NCI-H446 (cell line): ENCODE data around the gene C9.
"Not testable (repeated sequence)": the region's sequence is repeated elsewhere in the genome, so short reads cannot be mapped to it uniquely, and the experiment has no call there.

ENCODE experiments used
- DNase-seq, 2 experiments: peaks; one replicate each; lab custom pipeline; 2025; lab: John Stamatoyannopoulos, UW

The C9 gene

GRCh38 chr5:39364367-39364766 is at the start of gene C9:
Gene C9 (minus strand): TSS chr5:39364495. CDS start chr5:39364464, 31 bp downstream.
- no peak for DNase-seq

DNA sequence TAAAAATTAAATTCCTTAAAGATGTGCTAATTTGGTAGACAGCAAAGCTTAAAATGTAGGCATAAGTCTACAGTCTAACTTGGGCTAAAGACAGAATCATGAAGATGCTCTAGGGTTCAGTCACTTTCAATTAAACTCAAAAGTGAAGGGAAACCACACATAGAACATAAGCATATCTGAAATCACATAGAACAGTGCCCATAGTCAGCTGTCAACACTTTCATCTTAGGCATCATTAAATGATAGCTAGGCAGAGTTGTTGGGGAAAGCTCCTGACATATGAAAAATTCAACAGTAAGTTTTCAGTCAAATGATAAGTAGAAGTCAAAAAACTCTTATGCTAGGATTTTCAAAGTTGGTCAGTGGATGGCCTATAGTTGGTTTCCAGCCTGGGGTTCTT is 49.5 kb upstream of the C9 start:
- DNase-seq: no peak

DNA sequence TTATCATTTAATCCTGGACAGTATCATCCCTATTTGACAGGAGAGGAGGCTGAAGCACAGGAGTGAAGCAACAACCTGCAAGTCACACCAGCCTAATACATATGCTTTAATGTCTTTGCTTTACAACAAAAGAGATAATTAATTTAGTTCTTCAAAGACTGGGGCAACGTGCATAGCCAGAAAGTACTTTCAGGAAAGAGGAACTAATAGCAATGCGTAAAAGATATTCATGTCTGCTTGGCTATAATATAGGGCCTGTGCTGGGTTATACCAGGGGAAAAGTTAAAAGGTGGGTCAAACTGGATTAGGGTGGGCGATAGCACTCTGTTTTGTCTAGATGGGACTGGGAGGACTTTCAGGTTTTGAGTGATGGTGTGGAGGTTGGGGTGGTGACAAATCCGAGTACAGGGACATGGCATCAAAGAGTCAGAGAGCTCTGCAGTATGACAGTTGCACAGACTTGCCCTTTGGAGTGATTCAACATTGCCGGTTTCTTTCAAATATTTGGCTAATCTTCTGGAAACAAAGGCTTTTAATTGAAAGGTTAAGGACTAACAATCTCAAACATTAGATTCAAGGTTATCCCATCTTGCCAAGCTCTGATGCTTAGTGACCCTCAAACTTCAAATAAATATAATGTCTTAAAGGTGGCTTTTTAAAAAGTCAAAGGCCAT is 48.6 kb upstream of the C9 start:
- DNase-seq: no peak

DNA sequence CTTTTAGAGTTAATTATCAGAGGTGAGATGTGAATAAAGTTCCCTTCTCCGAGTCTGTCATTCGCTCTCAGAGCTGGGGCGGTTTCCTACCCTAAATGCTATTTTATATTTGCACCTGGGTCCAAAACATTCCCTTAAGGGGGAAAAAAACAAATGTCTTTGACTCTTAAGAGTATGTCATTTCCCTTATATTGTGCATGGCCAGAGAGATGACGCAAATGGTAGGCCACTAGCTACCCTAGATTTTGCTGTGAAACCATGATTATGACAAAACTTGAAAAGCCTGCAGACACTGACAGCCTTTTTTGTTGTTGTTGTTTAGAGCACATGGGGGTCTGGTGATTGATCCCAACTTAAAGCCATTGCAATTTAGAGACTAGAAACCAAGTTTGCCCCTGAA is 47.7 kb upstream of the C9 start:
- DNase-seq: no peak

DNA sequence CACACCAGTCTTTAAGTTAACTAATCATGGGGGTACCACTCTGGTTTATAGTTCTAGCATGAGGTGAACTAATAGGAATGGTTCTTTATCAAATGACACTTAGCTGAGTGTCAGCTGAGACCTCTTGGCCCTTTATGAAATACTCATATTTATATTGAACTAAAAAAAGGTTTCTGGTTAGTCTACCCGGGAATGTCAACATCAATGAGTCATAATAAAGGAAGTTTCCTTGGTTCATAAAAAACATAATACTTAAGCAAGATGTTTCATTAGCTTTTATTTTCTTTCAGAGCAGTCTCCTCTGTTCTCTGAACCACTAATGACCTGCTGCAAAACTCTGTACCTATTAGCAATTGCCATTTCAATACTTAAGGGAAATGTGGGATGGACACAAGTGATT is 46.8 kb upstream of the C9 start:
- DNase-seq: no peak

GRCh38 chr5:39409033-39409432 is 44.7 kb upstream of the C9 start:
- DNase-seq: no peak

DNA sequence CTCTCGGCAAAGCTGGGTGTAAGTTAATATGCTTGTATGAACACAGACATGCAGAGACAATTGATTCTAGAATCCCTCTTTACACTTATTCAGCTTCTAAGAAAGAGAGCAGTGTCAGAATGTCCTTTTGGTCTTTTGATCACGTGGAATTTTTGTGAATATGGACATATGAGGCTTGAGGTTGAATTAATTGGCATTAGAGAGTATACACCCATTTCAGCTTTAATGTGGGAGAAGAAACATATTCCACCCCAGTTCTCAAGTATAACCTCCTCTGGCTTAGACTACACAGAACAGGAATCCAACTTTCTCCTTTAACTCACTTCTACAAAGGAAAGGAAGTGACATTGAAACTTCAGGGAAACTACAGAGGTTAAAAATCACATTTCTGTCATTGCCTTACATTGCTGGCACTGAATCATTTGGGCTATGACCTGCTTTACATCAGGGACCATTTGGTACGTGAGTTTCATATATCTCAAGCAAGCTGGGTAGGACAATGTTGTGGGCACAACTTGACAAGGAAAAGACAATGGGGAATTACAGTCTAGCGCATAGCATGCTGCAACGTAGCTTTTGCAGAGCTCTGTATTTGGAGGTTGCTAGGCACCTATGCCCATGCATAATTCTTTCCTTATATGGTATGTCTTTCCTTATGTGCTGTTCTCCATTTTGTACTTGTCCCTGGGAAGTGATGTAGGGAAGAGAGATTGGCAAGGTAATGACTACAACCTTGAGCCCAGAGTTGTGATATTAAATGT is 41.0 kb upstream of the C9 start:
- no peak for DNase-seq

- DNase-seq: not testable (repeated sequence)
These were observed 39.5 kb upstream of the C9 start for GRCh38 chr5:39403761-39404160.

DNA sequence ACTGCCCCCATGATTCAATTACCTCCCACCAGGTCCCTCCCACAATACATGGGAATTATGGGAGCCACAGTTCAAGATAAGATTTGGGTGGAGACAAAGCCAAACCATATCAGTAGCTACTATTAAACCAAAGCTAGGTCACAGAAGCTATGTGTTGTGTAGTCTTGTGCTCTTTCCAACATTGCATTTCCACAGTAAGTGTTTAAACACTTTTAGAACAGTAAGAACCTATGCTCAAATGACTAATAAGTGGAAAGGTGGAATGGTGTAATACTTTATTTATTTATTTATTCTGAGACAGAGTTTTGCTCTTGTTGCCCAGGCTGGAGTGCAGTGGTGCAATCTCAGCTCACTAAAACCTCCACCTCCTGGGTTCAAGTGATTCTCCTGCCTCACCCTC is 37.8 kb upstream of the C9 start:
- DNase-seq: not testable (repeated sequence)

GRCh38 chr5:39400713-39401578 is 36.7 kb upstream of the C9 start:
- no peak for DNase-seq

DNA sequence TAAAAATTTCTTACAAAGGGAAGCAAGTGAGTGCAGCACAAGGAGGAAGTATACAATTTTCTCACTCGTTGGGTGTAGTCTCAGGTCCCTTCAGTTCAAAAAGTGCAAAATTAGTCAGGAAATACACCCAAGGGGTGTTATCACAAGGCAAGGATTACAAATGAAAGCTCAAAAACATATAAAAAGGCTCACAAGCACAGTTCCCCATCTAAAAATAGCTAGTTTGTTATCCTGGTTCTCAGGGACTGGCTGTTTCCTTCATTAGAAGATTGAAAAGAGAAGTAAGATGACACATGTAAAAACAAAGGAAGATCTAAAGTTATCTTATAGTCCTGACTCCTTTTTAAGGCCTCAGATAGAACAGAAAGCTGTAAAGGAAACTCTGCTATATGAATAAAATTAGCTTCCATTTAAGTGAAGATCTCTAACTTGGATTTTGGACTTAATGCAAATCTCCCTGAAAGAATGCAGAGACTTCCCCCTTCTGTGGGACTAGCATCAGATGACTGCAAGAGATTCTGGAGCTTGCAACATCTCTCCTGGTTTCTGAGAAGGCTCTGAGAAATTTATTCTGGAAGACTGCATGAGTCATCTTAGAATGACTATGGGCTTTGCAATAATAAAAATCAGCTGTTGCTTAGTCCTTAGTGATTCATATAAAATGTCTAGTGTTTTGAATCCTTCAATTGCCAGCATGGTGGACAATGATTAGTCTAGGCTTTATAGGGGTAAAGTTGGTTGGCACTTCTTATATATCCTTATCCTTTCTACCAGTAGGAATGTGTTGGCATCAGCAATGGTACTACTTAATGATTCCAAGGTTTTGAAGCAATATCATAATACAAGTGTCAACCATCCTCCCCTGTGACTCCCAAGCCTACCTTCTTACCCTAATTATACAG is 35.1 kb upstream of the C9 start:
- no peak for DNase-seq

GRCh38 chr5:39396843-39397242 is 32.5 kb upstream of the C9 start:
- DNase-seq: no peak

DNA sequence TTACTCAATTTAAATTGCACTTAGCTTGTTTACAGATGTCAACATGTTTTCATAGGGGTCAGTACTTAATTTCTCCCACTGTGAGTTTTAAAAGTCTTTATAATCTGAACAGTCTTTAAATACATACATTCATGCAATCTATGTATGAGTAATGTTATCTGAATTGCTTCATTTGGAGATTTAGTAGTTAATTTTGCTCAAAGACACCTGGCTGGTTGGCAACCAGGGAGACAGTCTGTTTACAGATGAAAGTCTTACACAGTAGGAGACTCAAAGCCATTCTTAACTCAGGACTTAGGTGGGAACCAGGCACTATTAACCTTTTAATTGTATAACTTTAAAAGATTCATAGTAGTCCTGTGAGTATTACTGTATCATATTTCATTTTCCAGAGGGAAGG is 31.2 kb upstream of the C9 start:
- DNase-seq: no peak

- no peak for DNase-seq
These were observed 30.7 kb upstream of the C9 start for GRCh38 chr5:39394946-39395345.

DNA sequence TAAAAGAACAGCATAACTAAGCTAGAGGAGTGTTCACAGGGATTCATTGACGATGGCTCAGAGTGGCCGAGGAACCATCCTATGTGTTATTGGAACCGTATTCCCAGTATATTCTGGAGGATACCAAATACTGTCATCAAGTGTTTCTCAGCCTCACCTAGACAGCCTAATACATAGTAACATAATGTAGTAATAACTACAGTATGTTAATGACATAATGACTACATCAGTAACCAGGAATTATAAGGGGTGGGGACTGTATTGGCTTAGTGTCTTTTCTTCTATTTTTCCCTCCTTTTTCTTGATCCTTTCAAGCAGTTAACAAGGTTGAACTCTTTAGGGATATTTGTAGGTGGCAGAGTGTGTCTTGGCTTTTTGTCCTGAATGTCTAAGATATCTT is 26.6 kb upstream of the C9 start:
- DNase-seq: no peak

DNA sequence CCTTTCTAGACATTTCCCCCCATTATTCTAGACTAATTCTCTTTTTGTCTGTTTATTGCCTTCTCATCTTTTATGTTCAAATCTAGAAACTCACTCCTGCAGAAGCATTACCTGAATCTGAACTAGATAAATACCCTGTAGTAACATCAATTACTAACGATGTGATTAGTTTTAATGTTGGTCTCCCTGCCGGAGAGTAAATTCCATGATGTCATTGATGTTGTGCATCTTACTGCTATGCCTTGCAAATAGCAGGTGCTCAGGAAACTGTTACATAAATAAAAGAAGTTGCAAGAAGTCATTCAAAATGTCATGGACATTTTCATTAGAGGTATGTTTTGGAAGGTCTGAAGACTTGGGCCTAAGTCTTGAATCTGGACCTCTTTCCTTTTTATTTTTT is 23.0 kb upstream of the C9 start:
- no peak for DNase-seq

DNA sequence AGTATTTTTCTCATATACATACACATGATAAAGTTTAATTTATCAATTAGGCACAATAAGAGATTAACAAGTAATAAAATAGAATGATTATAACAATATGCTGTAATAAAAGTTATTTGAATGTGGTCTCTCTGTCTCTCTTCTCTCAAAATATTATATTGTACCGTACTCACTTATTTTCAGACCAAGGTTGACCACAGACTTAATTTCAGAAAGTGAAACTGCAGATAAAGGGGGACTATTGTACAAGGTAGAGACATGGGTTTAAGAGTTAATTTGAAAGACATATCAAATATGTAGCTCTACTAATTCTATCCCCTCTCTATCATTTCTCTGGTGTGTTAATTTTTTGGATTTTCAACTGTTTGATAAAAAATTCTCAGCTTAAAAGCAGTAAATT is 20.0 kb upstream of the C9 start:
- DNase-seq: no peak

DNA sequence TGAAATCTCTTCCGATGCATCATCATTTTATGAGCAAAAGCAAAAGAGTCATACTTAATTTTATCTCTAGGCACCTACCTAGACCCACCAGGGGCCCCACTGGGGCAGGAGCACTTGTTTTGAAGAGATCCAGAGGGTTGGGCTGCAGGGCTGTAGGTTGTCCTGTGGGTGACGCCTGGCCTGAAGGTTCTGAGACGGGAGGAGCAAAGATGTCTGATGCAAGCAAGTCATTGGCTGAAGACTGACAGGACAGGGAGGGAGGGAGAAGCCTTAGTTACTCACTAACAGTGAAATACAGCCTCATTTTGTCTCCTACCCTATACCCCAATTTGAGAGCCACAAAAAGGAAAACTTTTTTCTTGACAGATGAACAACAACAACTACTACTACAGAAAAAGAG is 17.1 kb upstream of the C9 start:
- no peak for DNase-seq

DNA sequence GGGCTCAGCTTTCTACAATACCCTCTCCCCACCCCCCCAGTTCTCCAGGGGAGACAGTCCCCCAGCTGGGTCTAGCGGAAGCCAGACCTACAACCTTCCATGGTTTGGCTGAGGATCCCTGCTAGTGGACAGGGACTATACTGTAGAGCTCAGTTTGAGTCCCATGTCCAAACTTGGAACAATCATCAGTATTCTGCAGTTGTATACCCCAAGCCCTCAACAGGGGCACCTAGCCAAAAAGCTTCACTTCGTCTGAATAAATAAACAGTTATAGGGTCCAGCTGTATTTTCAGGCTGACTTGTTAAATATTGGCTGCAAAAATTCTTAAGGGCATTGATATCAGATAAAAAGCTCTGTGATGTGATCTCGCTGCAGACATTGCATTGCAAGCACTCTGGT is 15.4 kb upstream of the C9 start:
- peak in 1 of 2 experiments; percentile 19 for DNase-seq

GRCh38 chr5:39377613-39378012 is 13.3 kb upstream of the C9 start:
- DNase-seq: no peak

GRCh38 chr5:39376293-39376714 is 12.0 kb upstream of the C9 start:
- peak; percentile 48 to 87 for DNase-seq

DNA sequence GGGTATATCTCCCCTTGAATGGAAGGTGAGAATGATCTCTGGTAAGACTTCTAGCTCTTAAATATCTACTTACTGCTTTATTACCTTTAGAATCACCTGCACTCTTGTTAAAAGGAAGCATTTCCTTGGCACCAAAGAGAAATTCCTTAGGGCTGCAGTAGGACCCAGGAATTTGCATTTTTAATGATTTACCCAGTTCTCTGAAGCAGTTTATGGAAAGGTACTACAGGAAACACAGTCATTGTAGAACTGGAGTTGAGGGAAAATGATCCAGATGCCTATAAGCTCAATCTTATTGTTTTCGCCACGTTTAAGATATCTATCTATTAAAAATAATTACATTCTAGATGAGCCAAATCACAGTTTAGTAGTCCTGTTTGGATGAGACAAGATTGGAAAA is 9.5 kb upstream of the C9 start:
- no peak for DNase-seq
